Renal pelvis (tissue), 12 donors: ENCODE data around the gene SLC10A7. TPM values are rescaled to one million over a fixed set of nuclear protein-coding genes. Genes with fewer than 3 reads are reported as not detected.
A peak's percentile ranks its signal among the peaks of the same experiment; 100 is the strongest.

Experiments
- DNase-seq: peaks from one replicate; pipeline ENCODE4 v3.0.0-alpha.2; 2013
- long read RNA-seq, 16 experiments: transcript quantifications; one replicate each; lab custom pipeline, GENCODE V29; 2026
- polyA plus RNA-seq, 3 donors: library from polyadenylated mRNA; unstranded; fragments of 120-200 nt; gene quantifications; one replicate each; pipeline ENCODE4 v1.2.1, GENCODE V29; 2013; ENCODE audit not compliant: insufficient read length in 3 of 3

SLC10A7 gene
- 10 to 100 TPM; 13.3 to 16.4 (median 14.0) TPM for polyA plus RNA-seq
- long read RNA-seq, donor 1, partial matches to known transcripts, result 0 of 4 reads
- long read RNA-seq, donor 1, other reads (novel, unspliced or antisense), result 0 of 4 reads
- long read RNA-seq, donor 2, result 0 reads
- long read RNA-seq, donor 3, partial matches to known transcripts, result 0 of 4 reads
- long read RNA-seq, donor 3, other reads (novel, unspliced or antisense), result 0 of 4 reads
- long read RNA-seq, donor 4, result 0 reads
- long read RNA-seq, donor 5, partial matches to known transcripts, result 0 of 1 reads
- long read RNA-seq, donor 5, other reads (novel, unspliced or antisense), result 0 of 1 reads
- long read RNA-seq, donor 6, partial matches to known transcripts, result 0 of 2 reads
- long read RNA-seq, donor 6, other reads (novel, unspliced or antisense), result 0 of 2 reads
- long read RNA-seq, donor 7, partial matches to known transcripts, result 0 of 1 reads
- long read RNA-seq, donor 7, other reads (novel, unspliced or antisense), result 0 of 1 reads
- long read RNA-seq, donor 8, partial matches to known transcripts, result 0 of 3 reads
- long read RNA-seq, donor 8, other reads (novel, unspliced or antisense), result 0 of 3 reads
- long read RNA-seq, donor 9, result 0 reads
- long read RNA-seq, donor 10, partial matches to known transcripts, result 0 of 1 reads
- long read RNA-seq, donor 10, other reads (novel, unspliced or antisense), result 0 of 1 reads
- long read RNA-seq, donor 11, partial matches to known transcripts, result 0 of 1 reads
- long read RNA-seq, donor 11, other reads (novel, unspliced or antisense), result 0 of 1 reads
- long read RNA-seq, donor 12, partial matches to known transcripts, result 0 of 1 reads
- long read RNA-seq, donor 12, other reads (novel, unspliced or antisense), result 0 of 1 reads
- long read RNA-seq, donor 13, partial matches to known transcripts, result 0 of 1 reads
- long read RNA-seq, donor 13, other reads (novel, unspliced or antisense), result 0 of 1 reads
- long read RNA-seq, donor 14, partial matches to known transcripts, result 0 of 3 reads
- long read RNA-seq, donor 14, other reads (novel, unspliced or antisense), result 0 of 3 reads
- long read RNA-seq, donor 15, partial matches to known transcripts, result 0 of 1 reads
- long read RNA-seq, donor 15, other reads (novel, unspliced or antisense), result 0 of 1 reads
- long read RNA-seq, donor 16, partial matches to known transcripts, result 0 of 2 reads
- long read RNA-seq, donor 16, other reads (novel, unspliced or antisense), result 0 of 2 reads

GRCh38 chr4:146521541-146522097, at the start of gene SLC10A7:
TSS of gene SLC10A7 (minus strand) at chr4:146521940. CDS start at chr4:146521717, 223 bp downstream.
- peak; percentile 83 for DNase-seq

GRCh38 chr4:146567396-146567795, 45.7 kb upstream of the SLC10A7 start:
- no peak for DNase-seq

- no peak for DNase-seq
Observed at GRCh38 chr4:146564492-146564891, 42.8 kb upstream of the SLC10A7 start.

- DNase-seq, result no peak
Observed at GRCh38 chr4:146550161-146550560, 28.4 kb upstream of the SLC10A7 start.

GRCh38 chr4:146548443-146548842, 26.7 kb upstream of the SLC10A7 start:
- DNase-seq, result no peak

- no peak for DNase-seq
Observed at GRCh38 chr4:146545102-146545501, 23.4 kb upstream of the SLC10A7 start.

GRCh38 chr4:146534178-146534577, 12.4 kb upstream of the SLC10A7 start:
- no peak for DNase-seq

GRCh38 chr4:146525754-146526153, 4.0 kb upstream of the SLC10A7 start:
- DNase-seq, result no peak

- no peak for DNase-seq
Observed at GRCh38 chr4:146524663-146525062, 2.9 kb upstream of the SLC10A7 start.

GRCh38 chr4:146522869-146523205, 1.1 kb upstream of the SLC10A7 start:
- DNase-seq, result no peak

- peak; percentile 89 for DNase-seq
Observed at GRCh38 chr4:146522098-146522868, 543 bp upstream of the SLC10A7 start.

- peak; percentile 61 for DNase-seq
Observed at GRCh38 chr4:146520896-146521540, 722 bp downstream of the SLC10A7 start.

GRCh38 chr4:146514651-146515357, 6.9 kb downstream of the SLC10A7 start:
- DNase-seq, result no peak

- no peak for DNase-seq
Observed at GRCh38 chr4:146513548-146513947, 8.2 kb downstream of the SLC10A7 start.

- no peak for DNase-seq
Observed at GRCh38 chr4:146511381-146511780, 10.4 kb downstream of the SLC10A7 start.

GRCh38 chr4:146510942-146511341, 10.8 kb downstream of the SLC10A7 start:
- DNase-seq, result no peak

GRCh38 chr4:146508229-146508939, 13.4 kb downstream of the SLC10A7 start:
- no peak for DNase-seq

GRCh38 chr4:146507632-146508031, 14.1 kb downstream of the SLC10A7 start:
- DNase-seq, result peak; percentile 4

- DNase-seq, result no peak
Observed at GRCh38 chr4:146506272-146506671, 15.5 kb downstream of the SLC10A7 start.
